Ovary (tissue), 9 donors: ENCODE measurements around the gene DNAH12. TPM values are rescaled to one million over a fixed set of nuclear protein-coding genes. Genes with fewer than 3 reads are reported as not detected.

Source experiments
- DNase-seq, 5 donors: peaks; one replicate each; pipeline ENCODE4 v3.0.0-alpha.2; 2019 to 2020
- H3K27ac ChIP-seq, 2 donors: fragments of 200-600 bp; one replicate each; pipeline versions ENCODE4 v1.5.1 to v1.8.0; 2019 to 2022
- H3K27me3 ChIP-seq: fragments of 200-600 bp; one replicate; pipeline ENCODE4 v1.8.0; 2022
- H3K36me3 ChIP-seq: fragments of 200-600 bp; sonication (generic); one replicate; pipeline ENCODE4 v1.5.1; 2019
- H3K4me1 ChIP-seq: one replicate; pipeline ENCODE4 v1.8.1; 2013; ENCODE audit warnings: mild to moderate bottlenecking, moderate library complexity; ENCODE audit not compliant: insufficient read depth
- H3K4me3 ChIP-seq: fragments of 200-600 bp; sonication (generic); one replicate; pipeline ENCODE4 v1.5.1; 2017
- H3K9me3 ChIP-seq, 2 donors: fragments of 200-600 bp in 1 of 2; sonication (generic) in 1 of 2; one replicate each; pipeline versions ENCODE4 v1.5.1 to v1.8.1; 2013 to 2019; ENCODE audit warnings: mild to moderate bottlenecking in 1 of 2, moderate library complexity in 1 of 2
- CTCF ChIP-seq, 3 donors: fragments of 450-650 bp in 2 of 3; fragments of 200-600 bp in 1 of 3; IDR thresholded peaks; one replicate each; pipeline versions ENCODE4 v1.5.1 to v1.8.0; 2016 to 2022; ENCODE audit warnings: antibody characterized with exemption in 3 of 3, mild to moderate bottlenecking in 1 of 3
- EP300 ChIP-seq: sonication (generic); formaldehyde crosslinking; IDR thresholded peaks from one replicate; pipeline ENCODE4 v1.6.1; 2017; ENCODE audit warnings: antibody characterized with exemption
- POLR2A ChIP-seq: fragments of 450-650 bp; IDR thresholded peaks from one replicate; pipeline ENCODE4 v1.6.1; 2017; ENCODE audit warnings: antibody characterized with exemption, mild to moderate bottlenecking, moderate library complexity
- WGBS, 3 donors: extraction: QIAGEN DNeasy Blood & Tissue Kit in 1 of 3; methylation state at CpG; one replicate each; pipeline versions ENCODE4 v1.1.5 to v1.1.7; 2013 to 2017; 5-methylcytosine and 5-hydroxymethylcytosine counted together
- intact Hi-C, 4 donors: fragments of 100-400 bp; cut with DNase I; formaldehyde crosslinking; loops; one replicate each; pipeline versions ENCODE4 v1.11.0 to v1.15.1; 2022 to 2023
- polyA plus RNA-seq, 2 donors: library from polyadenylated mRNA; stranded (reverse); fragments of 200-250 nt in 1 of 2; fragments of 350-450 nt in 1 of 2; fragmentation: Illumina TruSeq in 1 of 2; extraction: RNeasy Lipid Tissue Mini Kit (QIAGEN cat#74804) in 1 of 2; gene quantifications; one replicate each; pipeline ENCODE4 v1.2.3, GENCODE V29; 2013 to 2014
- total RNA-seq, 7 donors: library from RNA; depleted of rRNA in 2 of 7; stranded (reverse); fragments of >200 nt in 2 of 7; fragmentation: NEBNext Ultra II Directional in 3 of 7; extraction: Animal tissue kit (Norgen Biotek cat#: 25700) in 3 of 7; gene quantifications; one replicate each; pipeline versions ENCODE4 v1.1.0 to v1.2.4, GENCODE V29; 2016 to 2023
- donor health status: DM: no; HTN: no; CAD: no; lungs with moderate emphysema.
- donor health status: DM: no; HTN: no; CAD: no.
- donor health status: Bipolar disorder and iron deficiency.
- donor health status: DM: yes; HTN: yes; CAD: no.
- donor health status: DM: no; HTN: no; CAD: no.
- donor health status: DM: yes; HTN: yes; CAD: no.

DNAH12 gene
- total and polyA plus RNA-seq, 9 donors, result 0.20 to 20.1 (median 0.92) TPM

GRCh38 chr3:57409471-57409870 lies 134.7 kb downstream of the DNAH12 start:
- no peaks in the 10 kb centered on the region for H3K36me3 ChIP-seq
- WGBS, 3 donors, result 55 to 79% (median 62%) methylated on average over 2 of the region's 2 CpGs
- no peak for TF ChIP-seq CTCF (IDR thresholded peaks at IDR 0.05)
- no peak for TF ChIP-seq POLR2A
- no peak for TF ChIP-seq EP300
- no peaks in the 10 kb centered on the region for H3K27me3 ChIP-seq
- intact Hi-C loops, result no loop called here
- H3K4me1 ChIP-seq, result no peaks in the 10 kb centered on the region
- no peak overlapping the region for H3K27ac ChIP-seq
- H3K4me3 ChIP-seq, result no peak overlapping the region
- H3K9me3 ChIP-seq, result no peaks in the 10 kb centered on the region
- no peak for DNase-seq

DNA sequence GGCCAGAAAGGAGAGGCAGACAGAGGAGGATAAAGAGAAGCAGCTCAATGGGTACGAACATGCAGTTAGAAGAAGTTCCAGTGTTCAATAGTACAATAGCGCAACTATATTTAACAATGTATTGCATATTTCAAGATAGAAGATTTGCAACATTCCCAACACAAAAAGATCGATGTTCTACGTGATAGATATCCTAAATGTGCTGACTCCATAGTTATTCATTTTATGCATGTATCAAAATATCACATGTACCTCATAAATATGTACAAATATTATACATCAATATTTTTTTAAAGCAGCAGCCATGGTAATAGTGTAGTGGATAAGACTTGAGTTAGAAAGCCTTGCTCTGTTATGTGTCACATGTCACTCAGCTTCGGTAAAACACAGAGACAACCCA lies 141.5 kb downstream of the DNAH12 start:
- TF ChIP-seq EP300 (no peak), POLR2A (no peak), CTCF (IDR thresholded peaks at IDR 0.05) (no peak)
- Histone ChIP-seq H3K27ac (no peak overlapping the region), H3K4me1 (no peaks in the 10 kb centered on the region), H3K9me3 (no peaks in the 10 kb centered on the region), H3K27me3 (no peaks in the 10 kb centered on the region), H3K36me3 (no peaks in the 10 kb centered on the region), H3K4me3 (no peak overlapping the region)
- no peak for DNase-seq
- intact Hi-C loops, result no loop called here
- 83 to 88% (median 85%) methylated on average over 5 of the region's 5 CpGs for WGBS, 3 donors

DNA sequence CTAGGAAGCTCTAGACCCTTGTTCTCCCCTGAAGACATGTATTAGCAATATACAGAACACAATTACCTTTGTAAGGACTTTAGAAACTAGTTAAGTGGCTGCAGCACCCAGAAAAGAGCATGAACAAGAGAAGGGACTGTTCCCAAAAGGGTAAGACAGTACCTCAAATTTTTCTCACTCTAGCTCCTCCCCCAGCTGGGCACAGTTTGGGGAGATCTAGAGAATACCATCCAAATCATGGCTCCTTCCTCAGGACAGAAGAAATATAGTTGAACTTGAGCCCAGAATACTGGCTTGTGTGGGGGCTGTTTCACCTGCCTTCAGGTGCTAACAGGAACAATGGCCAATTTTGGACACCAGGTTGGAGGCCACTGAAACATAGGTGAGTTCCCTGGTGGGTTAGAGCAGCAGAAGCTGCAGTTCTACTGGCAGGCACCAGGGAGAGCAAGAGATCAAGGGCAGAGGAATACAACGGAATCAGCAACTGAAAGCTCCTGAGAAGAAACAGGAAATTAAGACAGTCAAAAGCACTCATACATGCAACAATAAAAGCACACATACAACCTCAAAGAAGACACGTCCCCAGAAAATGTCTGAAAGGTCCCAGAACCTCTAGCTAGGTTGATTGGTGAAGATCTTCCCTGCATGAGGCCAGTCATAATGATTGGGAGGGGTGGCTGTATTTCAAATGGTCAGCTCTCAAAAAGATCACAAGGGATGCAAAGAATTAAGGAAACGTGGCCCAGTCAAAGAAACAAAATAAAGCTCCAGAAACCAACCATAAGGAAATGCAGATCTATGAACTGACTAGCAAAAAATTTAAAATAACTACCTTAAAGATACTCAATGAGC lies 146.7 kb downstream of the DNAH12 start:
- Histone ChIP-seq H3K27me3 (no peaks in the 10 kb centered on the region), H3K36me3 (no peaks in the 10 kb centered on the region), H3K9me3 (no peaks in the 10 kb centered on the region), H3K27ac (no peak overlapping the region), H3K4me3 (no peak overlapping the region), H3K4me1 (no peaks in the 10 kb centered on the region)
- TF ChIP-seq CTCF (IDR thresholded peaks at IDR 0.05), result peak in 2 of 3 donors; percentile 12 to 32
- TF ChIP-seq EP300, result no peak
- no peak for TF ChIP-seq POLR2A
- DNase-seq, result peak in 2 of 5 donors; percentile 7 to 16
- 19 to 25% (median 24%) methylated on average over 3 of the region's 3 CpGs for WGBS, 3 donors
- intact Hi-C loops, result no loop called here

DNA sequence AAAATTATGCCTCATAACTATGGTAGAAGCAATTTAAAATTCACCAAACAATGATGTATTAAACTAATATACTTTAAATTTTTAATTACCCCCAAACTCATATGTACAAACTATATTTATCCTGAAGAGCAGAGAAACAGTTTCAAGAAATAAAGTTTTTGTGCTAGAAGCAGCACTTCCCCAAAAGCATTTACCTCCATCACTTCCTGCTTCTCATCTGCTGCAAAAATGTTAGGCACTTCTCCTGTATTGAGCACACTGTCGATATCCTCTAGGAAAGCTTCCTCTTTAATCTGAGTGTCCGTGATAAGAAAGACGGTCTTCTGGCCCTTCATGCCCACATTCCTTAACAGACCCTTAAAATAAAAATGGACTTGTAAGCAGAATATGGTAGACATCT lies 150.2 kb downstream of the DNAH12 start:
- Histone ChIP-seq H3K27ac (no peak overlapping the region), H3K4me1 (no peaks in the 10 kb centered on the region), H3K9me3 (no peaks in the 10 kb centered on the region), H3K36me3 (no peaks in the 10 kb centered on the region), H3K4me3 (no peak overlapping the region), H3K27me3 (no peaks in the 10 kb centered on the region)
- WGBS, 3 donors, result 17 to 47% (median 26%) methylated on average over 3 of the region's 3 CpGs
- TF ChIP-seq CTCF (IDR thresholded peaks at IDR 0.05), result no peak
- no peak for TF ChIP-seq EP300
- TF ChIP-seq POLR2A, result no peak
- DNase-seq, result no peak
- intact Hi-C loops, result no loop called here
